Gastroesophageal sphincter (tissue), 3 donors: ENCODE data around the gene ELK4.

ENCODE experiments used
- POLR2AphosphoS5 ChIP-seq: sonication (generic); formaldehyde crosslinking; IDR thresholded peaks from one replicate; pipeline ENCODE4 v1.6.1; 2017; ENCODE audit warnings: antibody characterized with exemption
- TF ChIP-seq, protein P1 (sequence below), 4 experiments: fragments of 200-600 bp in 2 of 4; fragments of 450-650 bp in 2 of 4; sonication (generic) in 1 of 4; IDR thresholded peaks; one replicate each; pipeline ENCODE4 v1.5.1; 2017 to 2019; ENCODE audit warnings: antibody characterized with exemption in 4 of 4, mild to moderate bottlenecking in 2 of 4, moderate library complexity in 2 of 4

DNA sequence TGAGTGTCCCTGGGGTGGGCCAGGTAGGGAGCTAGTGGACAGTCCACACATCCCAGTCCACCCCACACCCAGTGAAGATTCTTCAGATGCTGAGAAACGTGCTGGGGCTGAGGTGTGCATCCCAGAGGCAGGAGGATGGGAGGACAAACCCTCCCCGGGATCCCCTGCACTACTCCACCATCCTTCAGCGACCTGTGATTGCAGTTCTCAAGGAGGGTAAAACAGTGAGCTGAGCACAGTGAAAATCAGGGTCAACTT is 51.0 kb downstream of the ELK4 start:
- TF ChIP-seq, protein P1, sequence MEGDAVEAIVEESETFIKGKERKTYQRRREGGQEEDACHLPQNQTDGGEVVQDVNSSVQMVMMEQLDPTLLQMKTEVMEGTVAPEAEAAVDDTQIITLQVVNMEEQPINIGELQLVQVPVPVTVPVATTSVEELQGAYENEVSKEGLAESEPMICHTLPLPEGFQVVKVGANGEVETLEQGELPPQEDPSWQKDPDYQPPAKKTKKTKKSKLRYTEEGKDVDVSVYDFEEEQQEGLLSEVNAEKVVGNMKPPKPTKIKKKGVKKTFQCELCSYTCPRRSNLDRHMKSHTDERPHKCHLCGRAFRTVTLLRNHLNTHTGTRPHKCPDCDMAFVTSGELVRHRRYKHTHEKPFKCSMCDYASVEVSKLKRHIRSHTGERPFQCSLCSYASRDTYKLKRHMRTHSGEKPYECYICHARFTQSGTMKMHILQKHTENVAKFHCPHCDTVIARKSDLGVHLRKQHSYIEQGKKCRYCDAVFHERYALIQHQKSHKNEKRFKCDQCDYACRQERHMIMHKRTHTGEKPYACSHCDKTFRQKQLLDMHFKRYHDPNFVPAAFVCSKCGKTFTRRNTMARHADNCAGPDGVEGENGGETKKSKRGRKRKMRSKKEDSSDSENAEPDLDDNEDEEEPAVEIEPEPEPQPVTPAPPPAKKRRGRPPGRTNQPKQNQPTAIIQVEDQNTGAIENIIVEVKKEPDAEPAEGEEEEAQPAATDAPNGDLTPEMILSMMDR (IDR thresholded peaks at IDR 0.05), result no peak
- no peak for TF ChIP-seq POLR2AphosphoS5
